Tibial artery (tissue), 4 donors: ENCODE data around the gene SGIP1.

ENCODE experiments used
- DNase-seq, 2 donors: peaks; one replicate each; pipeline ENCODE4 v3.0.0-alpha.2; 2019
- H3K27ac ChIP-seq, 2 donors: fragments of 200-600 bp; sonication (generic) in 1 of 2; 1 replicate in 1 of 2; 2 replicates in 1 of 2; pipeline ENCODE4 v1.5.1; 2018 to 2019; ENCODE audit warnings: mild to moderate bottlenecking in 1 of 2
- H3K27me3 ChIP-seq, 2 donors: fragments of 200-600 bp; sonication (generic) in 1 of 2; one replicate each; pipeline versions ENCODE4 v1.5.1 to v1.6.0; 2016 to 2019
- H3K36me3 ChIP-seq, 3 donors: fragments of 200-600 bp; sonication (generic) in 2 of 3; one replicate each; pipeline ENCODE4 v1.5.1; 2016 to 2019; ENCODE audit warnings: mild to moderate bottlenecking in 2 of 3
- H3K4me1 ChIP-seq, 4 donors: fragments of 200-600 bp; sonication (generic) in 2 of 4; 1 replicate in 3 of 4; 2 replicates in 1 of 4; pipeline ENCODE4 v1.5.1; 2016 to 2019
- H3K4me3 ChIP-seq, 2 donors: fragments of 200-600 bp; sonication (generic) in 1 of 2; 1 replicate in 1 of 2; 2 replicates in 1 of 2; pipeline ENCODE4 v1.5.1; 2018 to 2019; ENCODE audit warnings: mild to moderate bottlenecking in 2 of 2
- H3K9me3 ChIP-seq, 3 donors: fragments of 200-600 bp; sonication (generic) in 1 of 3; one replicate each; pipeline ENCODE4 v1.5.1; 2016 to 2019
- intact Hi-C: fragments of 100-400 bp; cut with DNase I; formaldehyde crosslinking; loops from one replicate; pipeline ENCODE4 v1.15.0; 2023; ENCODE audit warnings: low total_unique reads
- TF ChIP-seq, protein P1 (sequence below), 2 experiments: fragments of 200-600 bp in 1 of 2; fragments of 450-650 bp in 1 of 2; IDR thresholded peaks; one replicate each; pipeline ENCODE4 v1.5.1; 2017 to 2019; ENCODE audit warnings: antibody characterized with exemption in 2 of 2, mild to moderate bottlenecking in 1 of 2, moderate library complexity in 1 of 2

The SGIP1 gene

DNA sequence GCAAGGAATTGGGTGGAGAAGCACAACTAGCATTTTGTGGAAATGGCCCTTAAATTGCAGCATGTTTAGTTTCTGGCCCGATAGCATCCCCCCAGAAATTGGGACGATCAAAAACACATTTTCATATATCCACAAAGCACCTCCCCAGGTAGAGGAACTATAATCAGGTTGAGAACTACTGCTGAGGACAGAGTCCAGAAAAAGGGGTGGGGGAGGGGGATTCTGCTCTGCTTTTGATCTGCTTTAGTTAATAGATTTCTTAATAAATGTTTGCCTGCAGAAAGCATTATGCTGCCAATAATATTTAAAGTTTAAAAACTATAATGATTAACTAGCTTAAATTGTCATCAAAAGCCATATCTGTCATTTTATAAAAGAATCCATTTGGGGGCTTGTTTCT is 203.9 kb downstream of the SGIP1 start:
- Histone ChIP-seq H3K9me3 (no peaks in the 10 kb centered on the region), H3K27me3 (no peaks in the 10 kb centered on the region), H3K4me1 (no peaks in the 10 kb centered on the region), H3K4me3 (no peak overlapping the region), H3K36me3 (peaks cover 6 to 31% (median 21%) of the 10 kb centered on the region in 3 donors), H3K27ac (no peak overlapping the region)
- DNase-seq, result no peak
- TF ChIP-seq, protein P1, sequence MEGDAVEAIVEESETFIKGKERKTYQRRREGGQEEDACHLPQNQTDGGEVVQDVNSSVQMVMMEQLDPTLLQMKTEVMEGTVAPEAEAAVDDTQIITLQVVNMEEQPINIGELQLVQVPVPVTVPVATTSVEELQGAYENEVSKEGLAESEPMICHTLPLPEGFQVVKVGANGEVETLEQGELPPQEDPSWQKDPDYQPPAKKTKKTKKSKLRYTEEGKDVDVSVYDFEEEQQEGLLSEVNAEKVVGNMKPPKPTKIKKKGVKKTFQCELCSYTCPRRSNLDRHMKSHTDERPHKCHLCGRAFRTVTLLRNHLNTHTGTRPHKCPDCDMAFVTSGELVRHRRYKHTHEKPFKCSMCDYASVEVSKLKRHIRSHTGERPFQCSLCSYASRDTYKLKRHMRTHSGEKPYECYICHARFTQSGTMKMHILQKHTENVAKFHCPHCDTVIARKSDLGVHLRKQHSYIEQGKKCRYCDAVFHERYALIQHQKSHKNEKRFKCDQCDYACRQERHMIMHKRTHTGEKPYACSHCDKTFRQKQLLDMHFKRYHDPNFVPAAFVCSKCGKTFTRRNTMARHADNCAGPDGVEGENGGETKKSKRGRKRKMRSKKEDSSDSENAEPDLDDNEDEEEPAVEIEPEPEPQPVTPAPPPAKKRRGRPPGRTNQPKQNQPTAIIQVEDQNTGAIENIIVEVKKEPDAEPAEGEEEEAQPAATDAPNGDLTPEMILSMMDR (IDR thresholded peaks at IDR 0.05), result no peak
- intact Hi-C loops, result no loop called here

DNA sequence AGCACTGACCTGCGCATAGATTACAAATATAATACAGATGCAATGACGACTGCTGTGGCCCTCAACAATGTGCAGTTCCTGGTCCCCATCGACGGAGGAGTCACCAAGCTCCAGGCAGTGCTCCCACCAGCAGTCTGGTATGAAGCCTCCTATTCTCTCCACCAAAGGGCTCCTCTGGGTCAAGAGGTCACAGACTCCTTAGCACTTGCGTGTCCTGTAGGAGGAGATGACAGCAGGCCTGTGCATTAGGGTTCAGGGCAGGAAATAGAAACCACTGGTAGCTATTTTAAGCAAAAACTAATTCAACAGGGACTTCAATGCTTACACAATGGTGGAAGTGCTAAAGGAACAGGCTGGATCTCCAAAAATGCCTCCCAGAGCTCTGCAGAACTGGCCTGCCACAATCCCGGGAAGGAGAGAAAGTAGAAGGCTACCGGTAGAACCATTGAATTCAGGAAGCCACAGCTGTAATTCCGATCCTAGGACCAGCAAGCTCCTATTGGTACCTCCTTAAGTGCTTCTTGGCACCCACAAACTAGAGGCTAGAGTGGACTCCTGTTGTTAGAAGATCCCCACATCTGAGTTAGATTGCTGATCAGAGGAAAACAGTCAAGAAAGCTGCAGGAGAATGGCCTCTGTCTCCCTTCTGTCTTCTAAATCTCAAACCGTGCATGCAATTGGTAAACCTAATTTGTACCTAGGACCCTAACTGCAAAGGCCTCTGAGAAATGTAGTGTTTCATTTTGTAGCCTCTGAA is 205.6 kb downstream of the SGIP1 start:
- intact Hi-C loops, result no loop called here
- no peak overlapping the region for H3K4me3 ChIP-seq
- TF ChIP-seq, protein P1 (IDR thresholded peaks at IDR 0.05), result no peak

DNA sequence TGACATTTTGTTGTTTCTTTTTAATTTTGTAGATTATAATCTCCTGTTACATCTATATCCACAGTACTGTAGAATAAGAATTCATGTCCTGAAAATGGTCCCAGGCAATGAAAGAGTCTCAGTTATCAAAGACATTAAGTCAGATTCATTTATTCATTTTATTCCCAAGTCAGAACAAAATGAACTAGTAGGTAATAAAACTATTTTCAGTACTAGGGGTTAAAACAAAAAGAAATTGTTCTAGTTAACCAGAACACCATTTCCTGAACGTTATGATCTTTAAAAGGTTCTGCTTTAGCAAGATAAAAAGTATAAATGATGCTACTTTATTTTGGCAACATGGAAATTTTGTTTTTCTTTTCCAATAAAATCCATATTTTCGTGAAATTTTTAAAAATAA is 211.5 kb downstream of the SGIP1 start:
- Histone ChIP-seq H3K27me3 (no peaks in the 10 kb centered on the region), H3K36me3 (peaks cover 0 to 20% (median 11%) of the 10 kb centered on the region in 3 donors), H3K9me3 (no peaks in the 10 kb centered on the region), H3K27ac (no peak overlapping the region), H3K4me1 (no peaks in the 10 kb centered on the region), H3K4me3 (no peak overlapping the region)
- DNase-seq, result no peak
- TF ChIP-seq, protein P1 (IDR thresholded peaks at IDR 0.05), result no peak
- intact Hi-C loops, result no loop called here

More for the DNA sequence above, 205.6 kb downstream of the SGIP1 start:
- H3K27ac ChIP-seq, result no peak overlapping the region
- H3K9me3 ChIP-seq, result no peaks in the 10 kb centered on the region
- DNase-seq, result no peak
- H3K4me1 ChIP-seq, result no peaks in the 10 kb centered on the region
- peaks cover 6 to 34% (median 21%) of the 10 kb centered on the region in 3 donors for H3K36me3 ChIP-seq
- no peaks in the 10 kb centered on the region for H3K27me3 ChIP-seq

DNA sequence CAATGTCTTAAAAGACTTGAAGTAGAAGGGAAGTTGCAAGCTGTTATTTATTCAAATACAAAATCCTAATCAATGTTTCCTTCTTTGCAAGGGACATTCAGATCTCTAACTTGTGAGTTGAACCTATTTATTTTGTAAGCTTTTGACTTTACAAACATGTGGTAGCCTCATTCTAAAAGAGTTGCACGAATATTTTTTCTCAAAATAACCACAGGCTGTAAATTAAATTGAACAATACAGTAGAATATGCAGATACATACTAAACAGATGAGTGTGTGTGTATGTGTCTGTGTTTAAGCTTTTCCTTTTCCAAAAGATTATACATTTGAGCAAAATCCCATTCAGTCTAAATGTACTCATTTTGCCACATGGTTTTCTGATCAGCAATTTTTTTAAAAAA is 213.5 kb downstream of the SGIP1 start:
- Histone ChIP-seq H3K4me3 (no peak overlapping the region), H3K36me3 (peaks cover 0 to 7% (median 0%) of the 10 kb centered on the region in 3 donors), H3K27ac (no peak overlapping the region), H3K27me3 (no peaks in the 10 kb centered on the region), H3K4me1 (peaks cover 0 to 8% (median 3%) of the 10 kb centered on the region in 4 donors), H3K9me3 (no peaks in the 10 kb centered on the region)
- intact Hi-C loops, result no loop called here
- DNase-seq, result no peak
- TF ChIP-seq, protein P1 (IDR thresholded peaks at IDR 0.05), result no peak

DNA sequence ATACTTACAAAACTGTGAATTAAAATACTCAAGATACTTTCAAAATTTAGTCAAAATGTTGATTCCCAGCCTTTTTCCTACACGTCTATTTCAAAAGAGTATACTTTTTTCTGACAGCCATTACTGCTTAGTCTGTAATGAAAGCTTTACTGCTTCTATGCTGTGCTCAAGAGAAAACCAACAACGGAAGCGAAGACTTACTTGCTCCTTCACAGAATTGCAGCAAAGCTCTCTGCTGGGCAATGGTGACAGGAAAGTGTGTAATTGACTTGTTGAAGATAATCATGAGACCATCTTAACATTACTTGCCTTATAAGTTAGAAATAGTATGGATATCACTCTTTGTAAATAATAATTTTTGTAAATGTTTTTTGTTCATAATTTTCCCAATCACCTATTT is 216.6 kb downstream of the SGIP1 start:
- Histone ChIP-seq H3K27me3 (no peaks in the 10 kb centered on the region), H3K9me3 (no peaks in the 10 kb centered on the region), H3K4me1 (peaks cover 0 to 13% (median 9%) of the 10 kb centered on the region in 4 donors), H3K36me3 (no peaks in the 10 kb centered on the region), H3K4me3 (no peak overlapping the region), H3K27ac (no peak overlapping the region)
- TF ChIP-seq, protein P1 (IDR thresholded peaks at IDR 0.05), result no peak
- intact Hi-C loops, result no loop called here
- DNase-seq, result no peak
